Osteocyte (in vitro differentiated cells): ENCODE measurements around the gene CDCA3. TPM values are rescaled to one million over a fixed set of nuclear protein-coding genes. Genes with fewer than 3 reads are reported as not detected.

ENCODE experiments used
- DNase-seq: peaks from one replicate; pipeline ENCODE4 v3.0.0; 2021; ENCODE audit warnings: mixed read lengths; ENCODE audit not compliant: unreplicated experiment; ENCODE audit errors: extremely low spot score
- H3K27ac Mint-ChIP-seq: one replicate; pipeline ENCODE4 v1.8.0; 2021; ENCODE audit warnings: mild to moderate bottlenecking, mixed read lengths; ENCODE audit not compliant: unreplicated experiment
- H3K27me3 Mint-ChIP-seq: one replicate; pipeline ENCODE4 v1.8.0; 2021; ENCODE audit warnings: mixed read lengths; ENCODE audit not compliant: unreplicated experiment
- H3K36me3 Mint-ChIP-seq: one replicate; pipeline ENCODE4 v1.8.0; 2021; ENCODE audit warnings: mixed read lengths; ENCODE audit not compliant: unreplicated experiment
- H3K4me1 Mint-ChIP-seq: one replicate; pipeline ENCODE4 v1.8.0; 2021; ENCODE audit warnings: mixed read lengths; ENCODE audit not compliant: unreplicated experiment
- H3K4me3 Mint-ChIP-seq: one replicate; pipeline ENCODE4 v1.8.0; 2021; ENCODE audit warnings: mild to moderate bottlenecking, moderate library complexity, mixed read lengths; ENCODE audit not compliant: unreplicated experiment
- H3K9me3 Mint-ChIP-seq: one replicate; pipeline ENCODE4 v1.8.0; 2021; ENCODE audit warnings: mixed read lengths; ENCODE audit not compliant: unreplicated experiment
- total RNA-seq: library from RNA; stranded (reverse); gene quantifications from 2 replicates; pipeline ENCODE4 v1.2.1, GENCODE V29; 2021
- TF ChIP-seq, protein P1 (sequence below): fragments of 200-600 bp; sonication (generic); IDR thresholded peaks from 2 replicates; pipeline ENCODE4 v1.5.0; 2021; ENCODE audit warnings: antibody characterized with exemption, mild to moderate bottlenecking, moderate library complexity

CDCA3 gene
- total RNA-seq, 1 donor from 2014 or later = 9.2 TPM

DNA sequence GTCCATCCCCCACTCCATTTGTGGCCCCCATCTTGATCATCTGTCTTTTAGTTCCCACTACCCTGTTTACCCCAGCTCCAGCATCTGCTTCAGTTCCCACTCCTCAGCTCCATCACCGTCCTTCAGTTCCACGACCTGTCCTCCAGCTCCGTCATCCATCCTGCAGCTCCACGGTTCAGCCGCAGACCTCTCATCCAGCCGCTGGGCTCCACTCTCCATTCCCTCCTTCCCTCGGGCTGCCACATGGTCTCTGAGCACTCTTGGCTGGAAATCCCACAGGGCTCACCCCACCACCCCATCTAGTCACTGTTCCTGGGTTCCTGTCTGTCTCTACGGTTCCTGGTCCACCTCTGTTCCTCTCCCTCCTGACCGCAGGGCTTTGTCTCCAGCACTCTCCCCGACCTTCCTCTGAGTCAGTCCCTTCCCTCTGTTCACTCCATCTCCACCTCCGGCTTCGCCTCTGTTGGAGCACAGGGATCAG, 26.1 kb downstream of the CDCA3 start:
- H3K4me3 Mint-ChIP-seq = no peak overlapping the region

DNA sequence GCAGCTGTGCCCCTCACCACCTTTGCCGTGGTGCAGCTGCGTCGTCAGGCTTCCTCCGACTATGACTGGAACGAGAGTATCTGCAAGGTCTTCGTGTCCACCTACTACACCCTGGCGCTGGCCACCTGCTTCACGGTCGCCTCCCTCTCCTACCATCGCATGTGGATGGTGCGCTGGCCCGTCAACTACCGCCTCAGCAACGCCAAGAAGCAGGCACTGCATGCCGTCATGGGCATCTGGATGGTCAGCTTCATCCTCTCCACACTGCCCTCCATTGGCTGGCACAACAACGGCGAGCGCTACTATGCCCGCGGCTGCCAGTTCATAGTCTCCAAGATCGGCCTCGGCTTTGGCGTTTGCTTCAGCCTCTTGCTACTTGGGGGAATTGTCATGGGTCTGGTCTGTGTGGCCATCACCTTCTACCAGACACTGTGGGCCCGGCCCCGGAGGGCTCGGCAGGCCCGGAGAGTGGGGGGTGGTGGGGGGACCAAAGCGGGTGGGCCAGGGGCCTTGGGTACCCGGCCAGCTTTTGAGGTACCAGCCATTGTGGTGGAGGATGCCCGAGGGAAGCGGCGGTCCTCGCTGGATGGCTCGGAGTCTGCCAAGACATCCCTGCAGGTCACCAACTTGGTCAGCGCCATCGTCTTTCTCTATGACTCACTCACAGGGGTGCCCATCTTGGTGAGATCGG, 26.9 kb downstream of the CDCA3 start:
- Mint-ChIP-seq H3K4me3 (no peak overlapping the region), H3K27me3 (no peaks in the 10 kb centered on the region), H3K36me3 (no peaks in the 10 kb centered on the region), H3K9me3 (no peaks in the 10 kb centered on the region), H3K4me1 (peaks cover 59% of the 10 kb centered on the region), H3K27ac (peak overlapping the region; percentile 23)
- DNase-seq = no peak
- TF ChIP-seq, protein P1, sequence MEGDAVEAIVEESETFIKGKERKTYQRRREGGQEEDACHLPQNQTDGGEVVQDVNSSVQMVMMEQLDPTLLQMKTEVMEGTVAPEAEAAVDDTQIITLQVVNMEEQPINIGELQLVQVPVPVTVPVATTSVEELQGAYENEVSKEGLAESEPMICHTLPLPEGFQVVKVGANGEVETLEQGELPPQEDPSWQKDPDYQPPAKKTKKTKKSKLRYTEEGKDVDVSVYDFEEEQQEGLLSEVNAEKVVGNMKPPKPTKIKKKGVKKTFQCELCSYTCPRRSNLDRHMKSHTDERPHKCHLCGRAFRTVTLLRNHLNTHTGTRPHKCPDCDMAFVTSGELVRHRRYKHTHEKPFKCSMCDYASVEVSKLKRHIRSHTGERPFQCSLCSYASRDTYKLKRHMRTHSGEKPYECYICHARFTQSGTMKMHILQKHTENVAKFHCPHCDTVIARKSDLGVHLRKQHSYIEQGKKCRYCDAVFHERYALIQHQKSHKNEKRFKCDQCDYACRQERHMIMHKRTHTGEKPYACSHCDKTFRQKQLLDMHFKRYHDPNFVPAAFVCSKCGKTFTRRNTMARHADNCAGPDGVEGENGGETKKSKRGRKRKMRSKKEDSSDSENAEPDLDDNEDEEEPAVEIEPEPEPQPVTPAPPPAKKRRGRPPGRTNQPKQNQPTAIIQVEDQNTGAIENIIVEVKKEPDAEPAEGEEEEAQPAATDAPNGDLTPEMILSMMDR = no peak

More for the DNA sequence above, 26.1 kb downstream of the CDCA3 start:
- Mint-ChIP-seq H3K27ac (peak overlapping the region; percentile 73), H3K27me3 (no peaks in the 10 kb centered on the region), H3K4me1 (peaks cover 57% of the 10 kb centered on the region), H3K36me3 (no peaks in the 10 kb centered on the region), H3K9me3 (no peaks in the 10 kb centered on the region)
- no peak for DNase-seq
- TF ChIP-seq, protein P1 = no peak

DNA sequence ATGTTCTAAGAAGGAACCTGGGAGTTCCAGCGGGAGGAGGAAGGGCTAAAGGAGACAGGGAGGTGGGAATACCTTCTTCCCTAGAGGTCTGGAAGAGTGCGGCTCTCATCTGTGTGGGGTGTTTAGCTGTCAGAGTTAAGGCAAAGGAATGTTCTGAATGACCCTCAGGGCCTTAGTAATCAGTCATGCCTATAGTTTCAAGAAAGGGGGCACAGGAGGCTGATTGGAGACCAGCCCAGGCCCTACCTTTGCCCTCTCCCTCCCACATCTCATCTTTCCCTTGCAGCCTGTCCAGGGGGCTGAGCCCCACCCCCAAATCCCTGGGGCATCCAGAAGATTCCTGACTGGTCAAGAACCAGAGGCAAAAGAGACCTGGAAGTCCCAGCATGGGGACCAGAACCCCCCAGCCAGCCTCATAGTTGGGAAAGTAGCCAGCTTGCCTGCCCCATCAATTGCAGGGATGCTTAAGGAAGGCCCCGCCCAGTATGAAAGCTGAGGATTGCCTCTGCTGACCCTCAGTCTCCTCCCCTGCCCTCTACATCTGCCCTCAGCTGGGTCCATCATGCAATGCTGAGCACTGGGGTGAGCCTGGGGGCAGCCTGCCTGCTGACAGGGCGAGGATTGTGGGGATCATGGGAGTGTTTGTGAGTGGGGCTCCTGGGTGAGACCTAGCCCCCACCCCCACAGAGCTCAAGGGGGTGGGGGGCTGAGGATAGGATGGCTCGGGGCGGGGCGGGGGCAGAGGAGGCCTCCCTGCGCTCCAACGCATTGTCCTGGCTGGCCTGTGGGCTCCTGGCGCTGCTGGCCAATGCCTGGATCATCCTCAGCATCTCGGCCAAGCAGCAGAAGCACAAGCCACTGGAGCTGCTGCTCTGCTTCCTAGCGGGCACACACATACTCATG, 27.7 kb downstream of the CDCA3 start:
- H3K27me3 Mint-ChIP-seq = no peaks in the 10 kb centered on the region

DNA sequence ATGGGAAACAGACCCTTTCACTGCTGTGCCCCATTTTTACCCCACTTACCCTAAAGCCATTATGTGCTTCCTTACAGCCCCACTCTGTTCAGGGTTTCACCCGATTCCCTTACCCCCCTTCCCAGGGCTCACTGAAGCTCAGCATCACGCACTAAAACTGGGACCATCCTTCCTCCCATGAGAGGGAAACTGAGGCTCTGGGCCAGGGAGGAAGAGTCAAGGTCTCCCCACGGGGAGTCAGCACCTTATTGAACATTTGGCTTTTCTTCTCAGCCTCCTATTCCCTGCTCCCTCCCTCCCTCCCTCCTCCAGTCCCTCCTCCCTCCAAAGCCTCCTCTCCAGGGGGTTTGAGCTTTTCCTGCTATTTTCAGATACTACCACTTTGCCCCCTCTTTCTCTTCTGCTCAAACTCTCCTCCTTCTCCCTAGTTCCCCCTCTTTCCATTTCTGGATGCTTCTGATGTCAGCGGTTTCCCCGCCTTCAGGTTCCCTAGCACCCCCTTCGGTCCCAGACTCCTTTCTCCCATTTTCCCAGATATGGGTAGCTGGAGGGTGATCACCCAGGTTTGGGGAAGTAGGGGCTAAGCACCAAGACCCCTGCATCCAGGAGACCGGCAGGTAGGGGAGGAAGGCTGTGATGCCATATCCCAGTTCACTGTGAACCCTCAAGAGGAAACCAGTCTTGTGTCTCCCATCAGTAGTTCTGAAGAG, 28.5 kb downstream of the CDCA3 start:
- H3K36me3 Mint-ChIP-seq = no peaks in the 10 kb centered on the region
- H3K9me3 Mint-ChIP-seq = no peaks in the 10 kb centered on the region
- DNase-seq = no peak
- no peaks in the 10 kb centered on the region for H3K27me3 Mint-ChIP-seq
- H3K4me3 Mint-ChIP-seq = peak overlapping the region; percentile 73
- TF ChIP-seq, protein P1 = no peak
- H3K4me1 Mint-ChIP-seq = peaks cover 57% of the 10 kb centered on the region
- peak overlapping the region; percentile 41 for H3K27ac Mint-ChIP-seq

More for the DNA sequence above, 27.7 kb downstream of the CDCA3 start:
- DNase-seq = no peak
- Mint-ChIP-seq H3K4me1 (peaks cover 61% of the 10 kb centered on the region), H3K36me3 (no peaks in the 10 kb centered on the region), H3K4me3 (no peak overlapping the region), H3K27ac (no peak overlapping the region), H3K9me3 (no peaks in the 10 kb centered on the region)
- TF ChIP-seq, protein P1 = no peak
